Ascending aorta (tissue), 2 donors: ENCODE results near the gene KCMF1. TPM values are rescaled to one million over a fixed set of nuclear protein-coding genes. Genes with fewer than 3 reads are reported as not detected.
A peak's percentile ranks its signal among the peaks of the same experiment; 100 is the strongest.

Experiments used
- DNase-seq, 2 donors: peaks; one replicate each; pipeline ENCODE4 v3.0.0-alpha.2; 2019; ENCODE audit warnings: low spot score in 2 of 2
- H3K27ac ChIP-seq, 2 donors: fragments of 200-600 bp; sonication (generic); one replicate each; pipeline ENCODE4 v1.5.1; 2016 to 2017; ENCODE audit warnings: mild to moderate bottlenecking in 1 of 2
- H3K27me3 ChIP-seq: fragments of 200-600 bp; sonication (generic); one replicate; pipeline ENCODE4 v1.5.1; 2017
- H3K36me3 ChIP-seq, 2 donors: fragments of 200-600 bp; sonication (generic); one replicate each; pipeline ENCODE4 v1.5.1; 2016
- H3K4me1 ChIP-seq, 2 donors: fragments of 200-600 bp; sonication (generic); one replicate each; pipeline ENCODE4 v1.5.1; 2016 to 2017; ENCODE audit warnings: mild to moderate bottlenecking in 1 of 2
- H3K4me3 ChIP-seq, 2 donors: fragments of 200-600 bp; sonication (generic); one replicate each; pipeline ENCODE4 v1.5.1; 2016 to 2017; ENCODE audit warnings: mild to moderate bottlenecking in 1 of 2
- H3K9me3 ChIP-seq, 2 donors: fragments of 200-600 bp; sonication (generic); one replicate each; pipeline ENCODE4 v1.5.1; 2016
- CTCF ChIP-seq, 3 experiments: fragments of 200-600 bp in 2 of 3; fragments of 450-650 bp in 1 of 3; sonication (generic) in 2 of 3; IDR thresholded peaks; one replicate each; pipeline ENCODE4 v1.5.1; 2016 to 2019; ENCODE audit warnings: antibody characterized with exemption in 3 of 3, mild to moderate bottlenecking in 1 of 3, moderate library complexity in 1 of 3
- intact Hi-C: fragments of 100-400 bp; cut with DNase I; formaldehyde crosslinking; loops from one replicate; pipeline ENCODE4 v1.15.1; 2023
- total RNA-seq: library from RNA; depleted of rRNA; stranded (reverse); fragments of >200 nt; gene quantifications from one replicate; pipeline ENCODE4 v1.1.0, GENCODE V29; 2016

KCMF1 gene
- total RNA-seq, 1 donor from 2014 or later: 14.4 TPM

GRCh38 chr2:84966731-84967130 is 4.2 kb upstream of the KCMF1 start:
- H3K4me1 ChIP-seq: peaks cover 9 to 16% of the 10 kb centered on the region in 2 donors
- H3K36me3 ChIP-seq: peaks cover 0 to 9% of the 10 kb centered on the region in 2 donors
- no peaks in the 10 kb centered on the region for H3K27me3 ChIP-seq
- no peak for TF ChIP-seq CTCF (IDR thresholded peaks at IDR 0.05)
- no peak overlapping the region for H3K4me3 ChIP-seq
- no peak overlapping the region for H3K27ac ChIP-seq
- intact Hi-C loops: no loop called here
- DNase-seq: no peak
- H3K9me3 ChIP-seq: no peaks in the 10 kb centered on the region

GRCh38 chr2:84969511-84970209 is 1.3 kb upstream of the KCMF1 start:
- no peak for TF ChIP-seq CTCF (IDR thresholded peaks at IDR 0.05)
- intact Hi-C loops: loop anchor here (2.0 to 5.0 kb wide), 5 partner anchors 42 to 1653 kb away; partner anchors contain the start of genes RNF103, TCF7L1 and TMSB10
- Histone ChIP-seq H3K4me1 (peaks cover 9 to 20% of the 10 kb centered on the region in 2 donors), H3K9me3 (no peaks in the 10 kb centered on the region), H3K4me3 (peak overlapping the region; percentile 79 to 90), H3K27ac (peak overlapping the region; percentile 94 to 99), H3K36me3 (peaks cover 0 to 9% of the 10 kb centered on the region in 2 donors), H3K27me3 (no peaks in the 10 kb centered on the region)
- no peak for DNase-seq

- Histone ChIP-seq H3K36me3 (peaks cover 0 to 9% of the 10 kb centered on the region in 2 donors), H3K4me3 (peak overlapping the region; percentile 79 to 90), H3K27ac (peak overlapping the region; percentile 94 to 99), H3K27me3 (no peaks in the 10 kb centered on the region), H3K4me1 (peaks cover 9 to 20% of the 10 kb centered on the region in 2 donors), H3K9me3 (no peaks in the 10 kb centered on the region)
- intact Hi-C loops: loop anchor here (2.0 to 5.0 kb wide), 5 partner anchors 43 to 1652 kb away; partner anchors contain the start of genes RNF103, TCF7L1 and TMSB10
- peak; percentile 22 to 86 for DNase-seq
- TF ChIP-seq CTCF (IDR thresholded peaks at IDR 0.05): no peak
Measured at GRCh38 chr2:84970210-84970867, 622 bp upstream of the KCMF1 start.

GRCh38 chr2:84971510-84972206 is 697 bp downstream of the KCMF1 start:
- H3K36me3 ChIP-seq: no peaks in the 10 kb centered on the region
- DNase-seq: peak in 1 of 2 donors; percentile 74
- H3K9me3 ChIP-seq: no peaks in the 10 kb centered on the region
- H3K27ac ChIP-seq: peak overlapping the region; percentile 92 to 99
- TF ChIP-seq CTCF (IDR thresholded peaks at IDR 0.05): no peak
- peaks cover 9 to 29% of the 10 kb centered on the region in 2 donors for H3K4me1 ChIP-seq
- no peaks in the 10 kb centered on the region for H3K27me3 ChIP-seq
- peak overlapping the region; percentile 90 to 99 for H3K4me3 ChIP-seq
- intact Hi-C loops: loop anchor here (2.0 to 5.0 kb wide), 5 partner anchors 43 to 1651 kb away; partner anchors contain the start of genes RNF103, TCF7L1 and TMSB10

- Histone ChIP-seq H3K4me3 (peak overlapping the region; percentile 90 to 99), H3K4me1 (peaks cover 9 to 29% of the 10 kb centered on the region in 2 donors)
- intact Hi-C loops: loop anchor here (5.0 kb wide), 4 partner anchors 45 to 1650 kb away; partner anchors contain the start of genes RNF103, TCF7L1 and TMSB10
Measured at GRCh38 chr2:84972207-84972783, 1.3 kb downstream of the KCMF1 start.

More at GRCh38 chr2:84972207-84972783, 1.3 kb downstream of the KCMF1 start:
- TF ChIP-seq CTCF (IDR thresholded peaks at IDR 0.05): no peak
- Histone ChIP-seq H3K36me3 (no peaks in the 10 kb centered on the region), H3K27ac (peak overlapping the region; percentile 92 to 99), H3K27me3 (no peaks in the 10 kb centered on the region), H3K9me3 (no peaks in the 10 kb centered on the region)
- DNase-seq: no peak
